HG03139 (cell line): ENCODE data around the gene SCN10A.

Experiments used
- ATAC-seq: cut with Tn5 transposase; IDR thresholded peaks from one replicate; pipeline ENCODE4 v1.9.1; 2021; ENCODE audit not compliant: unreplicated experiment

SCN10A gene

DNA sequence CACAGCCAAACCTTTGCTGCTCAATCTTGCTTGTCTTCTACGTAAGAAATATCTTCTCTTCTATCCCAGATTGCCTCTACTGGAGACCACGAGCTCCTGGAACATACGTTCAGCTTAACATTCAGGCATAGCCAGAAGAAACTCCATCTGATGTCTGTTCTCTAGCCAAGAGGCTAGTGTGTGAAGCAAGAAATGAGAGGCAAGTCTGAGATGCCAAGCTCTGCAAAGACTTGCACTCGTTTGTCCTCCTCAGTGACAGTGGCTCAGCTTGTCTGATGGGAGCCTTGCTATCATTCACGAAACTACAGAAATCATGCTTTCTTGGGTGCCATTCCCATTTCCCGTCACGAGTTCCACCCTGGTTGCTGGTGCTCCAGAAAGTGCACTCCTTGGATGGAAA, at the start of gene SCN10A:
Gene SCN10A, minus strand, starts transcription at position 192 of the 400 bp plus-strand sequence. CDS start 22,207 bp downstream, outside the sequence.
- no peak for ATAC-seq

DNA sequence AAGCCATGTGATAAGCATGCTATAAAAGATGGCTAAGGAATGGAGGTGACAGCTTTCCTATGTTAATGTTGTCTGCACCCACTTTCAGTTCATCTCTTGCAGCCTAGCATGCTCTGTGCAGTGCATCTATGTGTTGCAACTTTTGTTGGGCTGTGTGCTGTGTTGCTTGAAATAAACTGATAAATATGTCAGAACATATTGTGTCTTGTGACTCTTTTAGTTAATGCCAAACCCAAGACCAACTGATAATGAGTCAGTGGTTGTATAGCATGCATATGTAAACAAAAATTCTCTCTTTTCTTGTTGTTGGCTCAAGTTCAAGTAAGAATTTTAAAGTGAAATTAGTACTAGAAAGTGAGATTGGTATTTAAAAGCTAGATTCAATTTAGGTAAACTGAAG, 37.0 kb upstream of the SCN10A start:
- no peak for ATAC-seq

DNA sequence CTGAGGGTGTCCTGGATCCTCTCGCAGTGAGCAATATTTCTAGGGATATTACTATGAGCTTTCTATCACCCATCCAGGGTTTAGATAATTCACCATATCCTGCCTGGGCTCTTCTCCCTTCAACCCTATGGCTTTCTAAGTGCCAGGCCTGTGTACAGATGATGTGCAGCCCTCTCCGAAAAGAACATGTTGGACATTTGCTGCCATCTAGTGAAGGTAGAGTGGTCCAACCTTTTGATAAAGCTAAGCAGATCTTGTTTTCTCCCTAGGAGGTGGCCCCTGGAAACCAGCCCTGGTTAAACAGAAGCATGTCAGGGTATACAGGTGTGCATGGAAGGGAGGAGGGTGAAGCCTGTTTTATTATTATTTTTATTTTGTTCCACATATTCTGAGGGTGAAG, 27.9 kb upstream of the SCN10A start:
- ATAC-seq = no peak

DNA sequence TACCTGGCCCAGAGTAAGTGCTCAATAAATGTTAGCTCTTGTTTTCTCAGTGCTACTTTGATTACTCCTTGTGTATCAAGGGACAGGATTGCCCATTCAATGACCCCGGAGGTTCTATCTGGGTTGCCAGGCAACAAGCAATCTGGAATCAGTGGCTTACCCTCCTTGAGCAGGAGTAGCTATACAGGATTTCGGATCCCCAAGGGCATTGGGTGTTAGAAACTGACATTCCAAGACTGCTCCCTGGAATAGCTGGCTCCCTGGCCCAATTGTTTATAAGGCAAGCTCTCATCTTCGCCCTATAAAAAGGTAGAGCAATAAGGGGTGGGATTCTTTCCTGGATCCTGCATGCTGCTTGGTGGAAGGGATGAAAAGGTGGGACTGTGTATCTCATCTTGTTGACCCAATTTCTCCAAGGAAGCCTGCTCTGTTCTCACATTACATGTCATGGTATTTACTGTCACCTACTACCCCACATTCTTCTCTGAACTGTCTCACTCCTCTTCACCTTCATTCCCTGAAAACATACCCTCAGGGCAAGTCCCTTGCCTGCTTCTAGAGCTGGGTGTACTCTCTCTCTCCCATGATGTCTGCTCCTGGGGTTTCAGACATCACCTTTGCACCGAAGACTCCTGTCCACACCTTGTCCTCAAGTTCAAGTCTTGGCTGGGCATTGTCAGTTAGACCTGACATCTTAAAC, 26.4 kb upstream of the SCN10A start:
- ATAC-seq = no peak

DNA sequence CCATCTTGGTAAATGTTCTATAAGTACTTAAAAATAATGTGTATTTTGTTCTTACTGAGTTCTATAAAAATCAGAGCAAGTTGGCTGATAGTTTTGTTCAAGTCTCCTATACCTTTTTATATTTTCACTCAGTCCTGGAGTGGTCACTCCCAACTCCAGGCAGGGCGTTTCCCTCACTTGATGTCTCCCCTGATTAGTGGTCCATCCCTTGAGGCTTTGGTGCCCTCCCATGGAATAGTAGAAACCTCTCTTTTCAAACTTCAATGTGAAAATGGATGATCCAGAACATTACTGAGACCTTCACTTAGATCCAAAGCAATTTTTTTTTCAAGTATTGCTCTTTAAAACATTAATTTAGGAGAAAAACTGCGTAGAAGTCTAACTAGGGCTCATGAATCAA, 25.0 kb upstream of the SCN10A start:
- no peak for ATAC-seq

DNA sequence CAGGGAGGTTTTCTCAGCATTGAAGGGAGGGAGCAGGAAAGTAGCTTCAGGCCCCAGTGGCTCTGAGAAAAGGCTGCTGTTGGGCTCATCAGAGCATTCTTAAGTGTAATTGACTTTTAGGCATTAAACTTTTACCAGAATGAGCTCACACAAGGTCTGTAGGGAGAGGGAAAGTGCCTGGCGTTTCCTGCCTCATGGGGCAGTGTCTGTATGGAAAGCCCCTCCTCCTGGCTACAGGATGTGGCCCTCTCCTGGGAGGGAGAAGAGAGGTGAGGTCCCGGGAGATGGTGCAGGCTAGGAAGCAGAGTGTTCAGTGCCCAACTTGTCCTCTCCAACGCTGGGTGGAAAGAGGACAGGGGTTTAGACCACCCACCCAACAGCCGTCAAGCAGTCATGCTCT, 21.3 kb upstream of the SCN10A start:
- no peak for ATAC-seq

DNA sequence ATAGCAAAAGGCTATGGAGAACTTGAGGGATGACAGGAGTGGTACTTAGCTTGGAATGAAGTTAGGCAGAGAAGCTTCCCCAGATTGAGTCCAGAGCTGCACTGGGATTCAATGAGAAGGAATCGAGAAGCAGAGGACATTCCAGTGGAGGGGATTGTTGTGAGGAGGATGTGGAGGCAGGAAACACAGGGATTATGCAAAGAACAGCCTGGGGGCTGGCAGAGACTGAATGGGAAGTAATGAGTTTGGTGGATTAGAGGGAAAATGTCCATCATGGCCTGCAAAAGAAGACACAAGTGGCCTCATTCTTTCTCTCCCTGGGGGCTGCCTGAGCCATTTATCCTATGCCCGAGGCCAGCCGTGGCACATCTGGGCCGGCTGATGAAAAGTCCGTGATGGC, 20.5 kb upstream of the SCN10A start:
- ATAC-seq = no peak

DNA sequence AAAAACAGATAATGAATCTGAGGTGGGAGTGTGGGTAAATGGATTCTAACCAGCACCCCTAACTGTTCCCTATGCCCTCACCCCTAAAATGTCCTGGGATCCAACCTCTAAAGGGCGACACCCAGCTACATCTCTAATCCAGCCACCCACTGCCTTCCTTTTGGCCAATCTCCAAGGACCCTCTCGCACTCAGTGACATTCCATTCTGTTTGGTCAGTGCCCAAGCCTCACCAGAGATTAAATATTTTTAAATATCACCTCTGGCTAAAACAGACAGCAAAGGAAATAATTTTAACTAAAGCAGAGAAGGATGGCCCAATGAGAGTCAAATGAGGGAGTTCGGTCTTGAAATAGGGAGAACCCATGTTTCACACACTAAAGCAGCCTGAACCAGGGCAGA, 19.9 kb upstream of the SCN10A start:
- no peak for ATAC-seq

DNA sequence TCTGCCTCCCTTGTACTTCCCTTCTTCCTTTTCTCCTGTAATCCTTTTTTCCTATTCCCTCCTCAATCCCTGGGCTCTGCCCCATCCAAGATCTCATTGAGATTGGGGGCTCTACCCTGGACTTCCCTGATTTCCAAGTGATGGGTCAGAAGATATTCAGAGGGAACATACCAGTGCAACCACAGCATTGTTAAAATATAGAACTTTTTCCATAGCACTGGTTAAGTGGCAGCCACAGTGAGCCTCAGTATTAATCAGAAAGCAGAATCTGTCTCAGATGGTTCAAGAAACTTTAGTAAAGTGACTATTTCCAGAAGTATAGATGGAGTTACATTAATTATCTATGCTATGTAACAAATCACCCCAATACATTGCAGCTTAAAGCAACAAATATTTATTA, 18.7 kb upstream of the SCN10A start:
- no peak for ATAC-seq

DNA sequence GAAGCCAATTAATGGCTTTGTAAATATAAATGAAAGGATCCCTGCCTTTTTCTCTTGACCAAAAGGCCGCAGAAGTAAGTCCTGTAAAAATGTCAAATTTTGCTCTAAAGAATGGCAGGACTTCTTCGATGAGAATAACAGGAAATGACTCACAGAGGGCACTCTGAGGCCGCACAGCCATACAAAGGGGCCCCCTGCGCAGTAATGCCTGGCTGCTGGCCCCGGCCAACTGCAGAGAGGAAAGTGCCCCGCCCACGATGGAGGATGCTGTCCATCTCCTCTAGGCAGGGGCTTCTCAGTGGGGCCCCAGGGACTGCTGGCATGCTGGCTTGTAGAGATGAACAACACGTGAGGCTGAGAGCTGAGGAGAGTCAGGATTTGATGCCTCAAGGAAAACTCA, 18.1 kb upstream of the SCN10A start:
- no peak for ATAC-seq

DNA sequence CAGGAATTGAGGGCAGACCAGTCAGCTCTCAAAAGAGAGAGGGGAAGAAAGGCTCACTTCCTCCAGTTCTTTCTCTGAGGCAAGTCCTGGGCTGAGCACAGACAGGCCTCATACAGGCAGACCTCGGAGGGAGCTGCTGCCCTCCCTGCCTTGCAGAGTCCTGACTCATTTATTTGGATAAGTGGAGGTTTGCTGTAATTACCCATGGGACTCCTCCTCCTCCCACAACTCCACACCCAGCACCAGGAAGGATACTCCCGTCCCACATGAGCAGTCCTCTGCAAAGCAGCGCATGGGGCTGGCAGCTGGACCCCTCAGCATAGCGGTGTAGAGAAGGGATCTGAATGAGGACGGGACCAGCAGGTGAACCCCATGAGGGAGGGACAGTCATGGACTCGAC, 13.4 kb upstream of the SCN10A start:
- ATAC-seq = no peak

DNA sequence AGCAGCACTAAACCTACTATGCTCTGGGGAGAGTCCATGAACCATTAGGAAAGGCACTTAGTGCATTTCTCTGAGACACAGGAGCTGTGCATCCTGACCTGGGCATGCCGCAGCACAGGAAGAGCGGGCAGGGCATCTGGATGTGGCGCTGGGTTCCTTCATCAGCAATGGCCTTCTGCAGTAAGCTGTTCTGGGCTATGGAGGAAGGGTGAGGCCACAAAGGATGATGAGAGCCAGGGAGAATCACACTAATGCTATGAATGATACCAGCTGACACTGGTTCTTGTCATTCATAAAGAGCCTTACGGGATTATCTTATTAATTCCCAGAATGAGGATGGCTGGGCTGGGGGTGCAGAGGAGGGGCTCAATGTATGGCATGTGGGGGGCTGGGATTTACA, 12.7 kb upstream of the SCN10A start:
- no peak for ATAC-seq

DNA sequence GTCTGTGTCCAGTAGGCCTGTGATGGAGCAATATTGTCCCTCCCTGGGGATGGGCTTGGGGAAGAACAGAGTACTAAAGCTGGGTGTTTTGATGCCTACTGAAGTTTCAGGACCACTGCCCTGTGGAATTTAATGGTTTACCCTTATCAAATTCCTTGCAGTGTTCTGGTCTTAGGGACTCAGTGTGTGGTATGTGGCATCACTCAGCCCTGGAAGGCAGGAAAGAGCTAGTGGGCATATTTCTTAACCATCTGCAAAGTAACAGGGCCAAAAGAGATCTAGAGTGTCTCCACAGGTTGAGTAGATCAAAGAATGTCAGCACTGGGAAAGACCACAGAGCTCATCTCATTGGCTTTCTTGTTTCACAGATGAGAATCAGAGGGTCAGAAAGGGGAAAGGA, 11.8 kb upstream of the SCN10A start:
- no peak for ATAC-seq

DNA sequence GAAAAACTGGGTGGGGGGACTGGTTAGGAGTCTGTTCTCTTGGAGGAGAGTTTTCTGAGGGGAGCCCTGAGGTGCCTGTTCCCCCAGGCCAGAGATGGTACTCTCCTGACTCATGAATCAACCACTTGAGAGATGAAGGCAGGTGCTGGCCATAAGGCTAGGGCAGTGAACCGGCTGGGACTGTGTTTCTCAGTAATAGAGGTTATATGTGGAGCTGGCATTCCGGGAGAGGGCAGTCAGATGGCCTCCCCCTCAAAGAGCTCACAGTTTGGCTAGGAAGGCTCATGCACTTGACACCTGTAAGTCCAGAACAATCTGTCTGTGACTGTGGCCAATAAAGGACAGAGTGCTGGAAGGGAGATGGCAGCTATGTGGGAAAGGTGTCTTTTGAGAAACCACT, 10.0 kb upstream of the SCN10A start:
- ATAC-seq = no peak

DNA sequence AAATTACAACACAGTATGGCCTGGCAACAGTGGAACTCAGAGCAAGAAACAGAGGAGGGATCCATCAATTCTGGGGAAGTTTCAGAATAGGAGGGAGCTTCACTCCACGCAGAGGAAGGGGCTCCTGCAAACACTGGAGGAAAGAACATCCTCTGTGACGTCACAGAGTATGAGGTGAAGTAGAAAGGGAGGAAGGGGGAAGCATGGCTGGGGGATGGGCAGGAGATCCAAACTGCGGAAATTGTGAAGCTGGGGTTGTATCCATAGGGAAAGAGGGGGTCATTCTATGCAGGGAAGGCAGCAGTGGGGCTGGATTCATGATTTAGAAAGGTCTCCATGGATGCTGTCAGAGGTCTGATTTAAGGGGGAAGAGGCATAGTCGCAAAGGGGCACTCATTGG, 8.3 kb upstream of the SCN10A start:
- ATAC-seq = no peak

DNA sequence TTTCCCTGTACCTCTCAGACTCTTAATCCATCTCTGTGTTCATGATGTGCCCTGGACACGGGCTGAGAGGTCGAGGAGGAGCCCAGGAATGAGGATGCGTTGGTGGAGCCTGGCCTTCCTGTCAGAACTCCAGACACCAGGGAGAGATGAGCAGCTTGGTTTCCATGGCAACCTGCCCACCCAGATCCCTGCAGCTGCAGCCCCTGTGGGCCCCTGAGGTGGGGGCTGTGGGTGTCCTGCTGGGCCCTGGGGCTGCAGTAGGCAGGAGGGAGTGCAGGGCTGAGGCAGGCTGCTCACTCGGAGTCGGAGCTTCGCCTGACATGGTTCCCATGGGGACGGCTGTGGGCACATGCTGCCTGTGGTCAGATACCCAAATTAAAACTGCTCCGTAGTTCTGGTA, 7.7 kb upstream of the SCN10A start:
- ATAC-seq = no peak

DNA sequence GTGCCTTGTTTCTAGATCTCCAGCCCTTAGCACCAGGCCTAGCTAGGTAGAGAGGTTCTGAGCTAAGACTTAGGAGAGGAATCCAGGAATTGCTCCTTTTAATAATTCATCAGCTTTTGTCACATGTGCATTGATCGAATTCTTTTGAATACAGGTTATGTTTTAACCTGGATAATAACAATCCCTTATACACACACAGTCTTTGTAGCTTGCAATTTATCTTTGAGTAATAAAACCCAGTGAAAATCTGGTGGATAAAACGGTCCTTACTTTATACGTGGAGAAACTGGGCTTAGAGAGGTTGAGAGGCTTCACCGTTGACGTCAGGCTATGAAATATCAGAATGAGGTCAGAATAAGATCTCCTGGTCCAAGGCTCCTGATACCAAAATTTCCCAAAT, 7.2 kb upstream of the SCN10A start:
- no peak for ATAC-seq

DNA sequence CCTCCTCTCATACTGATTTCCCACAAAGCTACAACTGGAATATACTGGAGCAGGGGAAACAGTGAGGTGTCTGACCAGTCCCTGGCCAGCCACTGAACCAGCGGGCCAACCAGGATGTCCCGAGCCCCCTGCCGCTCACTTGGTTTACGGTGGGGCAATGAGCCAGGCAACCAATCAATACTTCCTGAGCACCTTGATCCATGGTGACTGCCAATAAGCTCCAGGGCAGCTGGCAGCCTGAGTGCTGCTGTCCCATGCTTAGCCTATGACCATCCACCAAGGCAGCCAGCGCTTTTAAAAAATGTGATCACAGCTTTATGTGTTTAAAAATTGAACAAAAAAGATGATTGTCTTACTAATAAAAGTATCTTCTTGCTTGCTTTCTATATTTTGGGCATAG, 4.2 kb downstream of the SCN10A start:
- no peak for ATAC-seq

DNA sequence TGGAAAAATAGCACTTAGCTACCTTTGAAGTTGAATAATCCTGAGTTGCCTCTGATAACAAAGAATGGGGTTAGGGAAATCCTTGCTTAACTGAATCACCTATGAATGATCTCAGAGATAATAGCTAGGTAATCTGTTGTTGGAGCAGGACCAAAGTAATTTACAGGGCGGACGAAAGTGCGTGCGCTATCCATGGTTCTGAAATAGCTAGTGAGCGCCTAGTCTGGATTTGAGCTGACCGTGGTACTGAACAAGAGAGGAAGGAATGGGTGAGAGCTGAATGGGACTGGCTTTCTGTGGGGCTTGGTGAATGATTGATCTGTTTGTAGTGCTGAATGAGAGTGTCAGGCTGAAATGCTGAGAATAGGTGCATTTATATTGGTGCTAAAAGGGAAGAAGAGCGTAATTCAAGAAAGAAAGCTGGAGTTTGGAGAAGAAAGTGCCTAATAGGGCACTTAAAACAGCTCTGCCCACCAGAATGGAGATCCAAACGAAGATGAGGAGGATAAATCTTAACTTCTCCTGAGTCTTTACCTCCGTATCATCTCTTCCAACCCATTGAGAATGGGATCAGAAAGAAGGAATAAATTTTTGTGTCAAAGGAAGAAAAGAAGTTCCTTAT, 10.1 kb downstream of the SCN10A start:
- ATAC-seq = no peak

DNA sequence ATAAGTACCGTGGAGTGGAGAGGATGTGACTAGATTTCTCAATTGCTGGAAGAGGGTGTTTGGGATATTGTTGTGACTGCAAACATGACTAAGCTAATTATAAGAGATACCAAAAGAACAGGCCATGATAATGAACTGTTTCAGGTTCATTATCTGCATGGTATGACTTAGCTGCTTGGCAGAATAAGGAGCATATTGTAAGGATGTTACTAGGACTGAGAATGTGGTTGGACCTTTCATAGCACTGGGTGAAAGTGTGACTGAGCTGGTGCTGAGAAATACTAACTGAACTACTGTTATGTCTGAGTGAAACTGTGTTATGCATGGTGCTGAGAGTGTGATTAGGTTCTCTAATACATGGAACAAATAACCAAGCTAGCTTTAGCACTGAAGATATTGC, 11.0 kb downstream of the SCN10A start:
- no peak for ATAC-seq

DNA sequence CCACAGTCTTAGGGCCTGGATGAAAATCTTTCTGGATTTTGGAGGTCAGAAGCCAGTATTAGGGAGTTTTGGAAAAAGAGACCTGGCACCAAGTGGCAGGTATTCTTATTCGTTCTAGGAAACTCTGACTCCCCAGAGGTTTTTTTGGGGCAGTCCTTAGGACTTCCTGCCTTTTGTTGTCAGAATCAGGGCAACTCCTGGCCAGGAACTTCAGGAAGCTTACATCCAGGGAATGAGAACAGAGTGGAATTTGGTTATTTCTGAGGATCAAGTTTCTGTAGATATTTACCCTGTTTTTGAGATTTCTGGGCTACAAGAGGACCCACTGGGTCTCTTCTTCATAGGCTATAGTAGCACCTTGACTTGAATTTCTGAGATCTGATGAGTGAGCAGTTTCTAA, 15.5 kb downstream of the SCN10A start:
- no peak for ATAC-seq

DNA sequence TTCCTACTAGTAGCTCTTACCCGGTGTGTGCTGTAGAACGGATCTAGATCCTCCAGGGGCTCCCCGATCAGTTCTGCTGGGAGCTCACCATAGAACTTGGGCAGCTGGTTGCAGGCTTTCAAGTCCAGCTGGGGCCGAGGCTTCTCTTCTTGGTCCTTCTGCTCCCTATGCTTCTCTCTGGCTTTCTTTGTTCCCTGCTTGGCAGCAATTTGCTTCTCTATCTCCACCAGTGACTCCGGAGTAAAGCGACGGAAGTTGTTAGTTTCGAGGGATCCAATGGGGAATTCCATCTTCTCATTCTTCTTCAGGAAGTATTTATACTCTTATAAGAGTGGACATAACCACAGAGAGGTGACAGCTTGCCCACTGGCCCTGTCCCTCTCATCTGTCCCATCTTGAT, 22.3 kb downstream of the SCN10A start:
- ATAC-seq = no peak

DNA sequence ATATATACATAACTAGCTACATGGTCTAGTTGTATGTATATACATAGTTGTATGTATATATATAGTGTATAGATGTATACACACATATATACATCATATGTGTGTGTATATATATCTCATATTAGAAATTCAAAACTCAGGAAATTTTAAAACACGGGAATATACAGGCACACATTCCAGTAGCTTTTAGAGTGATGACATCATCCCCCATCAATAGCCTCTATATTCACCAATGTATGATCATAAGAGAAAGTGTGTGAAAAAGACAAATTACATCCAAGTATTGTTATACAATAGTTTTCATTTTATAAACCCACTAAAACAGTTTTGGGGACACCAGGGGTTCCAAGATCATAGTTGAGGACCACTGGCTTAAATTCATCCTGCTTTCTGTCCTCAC, 23.0 kb downstream of the SCN10A start:
- ATAC-seq = no peak
